Fibroblast of the aortic adventitia (primary cell): ENCODE measurements around the gene THPO. TPM values are rescaled to one million over a fixed set of nuclear protein-coding genes. Genes with fewer than 3 reads are reported as not detected.
A peak's percentile ranks its signal among the peaks of the same experiment; 100 is the strongest.

Experiments
- DNase-seq: peaks from one replicate; pipeline ENCODE4 v3.0.0-alpha.2; 2010; ENCODE audit warnings: low read depth
- H3K4me3 ChIP-seq: 2 replicates; pipeline ENCODE4 v1.5.1; 2011; ENCODE audit warnings: low read depth, mild to moderate bottlenecking, control low read depth, low read length, moderate library complexity
- total RNA-seq: library from RNA; depleted of rRNA; stranded (reverse); fragments of >200 nt; gene quantifications from 2 replicates; pipeline ENCODE4 v1.2.3, GENCODE V29; 2012; ENCODE audit warnings: low replicate concordance
- TF ChIP-seq, protein P1 (sequence below): IDR thresholded peaks from 2 replicates; pipeline ENCODE4 v1.5.1; 2011; ENCODE audit warnings: mild to moderate bottlenecking, low read length, control low read depth, inconsistent platforms; ENCODE audit not compliant: insufficient read depth

The THPO gene
- total RNA-seq, 1 donor: not detected

DNA sequence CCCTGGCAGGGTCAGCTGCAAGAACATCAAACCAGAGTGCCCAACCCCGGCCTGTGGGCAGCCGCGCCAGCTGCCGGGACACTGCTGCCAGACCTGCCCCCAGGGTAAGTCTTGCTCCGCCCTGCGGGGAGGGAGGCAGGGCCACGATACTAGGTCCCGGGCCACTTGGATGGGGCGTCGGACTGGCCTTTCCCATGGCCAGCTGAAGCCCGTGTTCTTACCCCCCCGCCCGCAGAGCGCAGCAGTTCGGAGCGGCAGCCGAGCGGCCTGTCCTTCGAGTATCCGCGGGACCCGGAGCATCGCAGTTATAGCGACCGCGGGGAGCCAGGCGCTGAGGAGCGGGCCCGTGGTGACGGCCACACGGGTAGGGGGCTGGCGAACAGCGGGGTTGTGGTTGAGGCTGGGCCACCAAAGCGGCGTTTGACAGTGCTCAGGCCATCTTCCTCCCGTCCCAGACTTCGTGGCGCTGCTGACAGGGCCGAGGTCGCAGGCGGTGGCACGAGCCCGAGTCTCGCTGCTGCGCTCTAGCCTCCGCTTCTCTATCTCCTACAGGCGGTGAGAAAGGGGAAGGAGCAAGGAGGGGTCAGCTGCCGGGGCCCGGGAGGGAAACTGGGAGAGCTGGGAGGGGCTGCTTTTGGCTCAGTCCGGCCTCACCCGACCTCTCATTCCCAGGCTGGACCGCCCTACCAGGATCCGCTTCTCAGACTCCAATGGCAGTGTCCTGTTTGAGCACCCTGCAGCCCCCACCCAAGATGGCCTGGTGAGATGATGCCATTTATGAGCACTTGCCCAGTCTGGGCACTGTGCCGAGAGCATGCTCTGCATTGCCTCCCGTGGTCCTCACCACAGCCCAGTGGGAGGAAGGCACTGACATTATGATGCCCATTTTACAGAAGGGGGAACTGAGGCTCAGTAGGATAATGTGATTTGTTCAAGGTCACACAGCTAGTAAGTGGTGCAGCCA is 3.5 kb upstream of the THPO start:
- DNase-seq: no peak
- TF ChIP-seq, protein P1, sequence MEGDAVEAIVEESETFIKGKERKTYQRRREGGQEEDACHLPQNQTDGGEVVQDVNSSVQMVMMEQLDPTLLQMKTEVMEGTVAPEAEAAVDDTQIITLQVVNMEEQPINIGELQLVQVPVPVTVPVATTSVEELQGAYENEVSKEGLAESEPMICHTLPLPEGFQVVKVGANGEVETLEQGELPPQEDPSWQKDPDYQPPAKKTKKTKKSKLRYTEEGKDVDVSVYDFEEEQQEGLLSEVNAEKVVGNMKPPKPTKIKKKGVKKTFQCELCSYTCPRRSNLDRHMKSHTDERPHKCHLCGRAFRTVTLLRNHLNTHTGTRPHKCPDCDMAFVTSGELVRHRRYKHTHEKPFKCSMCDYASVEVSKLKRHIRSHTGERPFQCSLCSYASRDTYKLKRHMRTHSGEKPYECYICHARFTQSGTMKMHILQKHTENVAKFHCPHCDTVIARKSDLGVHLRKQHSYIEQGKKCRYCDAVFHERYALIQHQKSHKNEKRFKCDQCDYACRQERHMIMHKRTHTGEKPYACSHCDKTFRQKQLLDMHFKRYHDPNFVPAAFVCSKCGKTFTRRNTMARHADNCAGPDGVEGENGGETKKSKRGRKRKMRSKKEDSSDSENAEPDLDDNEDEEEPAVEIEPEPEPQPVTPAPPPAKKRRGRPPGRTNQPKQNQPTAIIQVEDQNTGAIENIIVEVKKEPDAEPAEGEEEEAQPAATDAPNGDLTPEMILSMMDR: no peak
- no peak overlapping the region for H3K4me3 ChIP-seq

DNA sequence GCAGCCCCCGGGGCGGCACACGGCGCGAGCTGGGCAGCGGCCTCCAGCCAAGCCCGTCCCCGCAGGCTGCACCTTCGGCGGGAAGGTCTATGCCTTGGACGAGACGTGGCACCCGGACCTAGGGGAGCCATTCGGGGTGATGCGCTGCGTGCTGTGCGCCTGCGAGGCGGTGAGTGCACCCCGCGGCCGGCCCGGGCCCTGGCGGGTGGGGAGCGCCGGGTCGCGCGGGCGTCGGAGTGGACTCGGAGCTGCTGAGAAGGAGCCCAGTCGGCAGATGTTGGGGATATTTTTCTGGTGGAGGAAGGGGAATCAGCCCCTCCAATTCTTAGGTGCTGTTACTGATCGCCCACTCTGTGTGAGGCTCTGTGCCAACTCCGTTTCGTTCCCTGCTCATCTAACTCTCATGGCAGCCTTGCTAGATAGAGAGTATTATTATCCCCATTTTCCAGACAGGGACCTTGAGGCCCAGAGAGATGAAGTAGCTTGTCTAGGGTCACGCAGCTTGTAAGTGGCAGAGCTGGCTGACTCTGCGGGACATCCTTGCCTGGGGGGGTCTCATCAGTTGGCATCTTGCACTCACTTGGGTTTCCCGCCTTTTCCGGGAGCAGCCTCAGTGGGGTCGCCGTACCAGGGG is 2.7 kb upstream of the THPO start:
- TF ChIP-seq, protein P1: no peak
- DNase-seq: no peak

DNA sequence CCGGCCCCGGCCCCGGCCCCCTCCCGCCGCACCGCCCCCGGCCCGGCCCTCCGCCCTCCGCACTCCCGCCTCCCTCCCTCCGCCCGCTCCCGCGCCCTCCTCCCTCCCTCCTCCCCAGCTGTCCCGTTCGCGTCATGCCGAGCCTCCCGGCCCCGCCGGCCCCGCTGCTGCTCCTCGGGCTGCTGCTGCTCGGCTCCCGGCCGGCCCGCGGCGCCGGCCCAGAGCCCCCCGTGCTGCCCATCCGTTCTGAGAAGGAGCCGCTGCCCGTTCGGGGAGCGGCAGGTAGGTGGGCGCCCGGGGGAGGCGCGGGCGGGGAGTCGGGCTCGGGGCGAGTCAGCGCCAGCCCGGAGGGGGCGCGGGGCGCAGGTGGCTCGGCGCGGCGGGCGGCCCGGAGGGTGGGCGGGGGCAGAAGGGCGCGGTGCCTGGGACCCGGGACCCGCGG is 2.2 kb upstream of the THPO start:
- TF ChIP-seq, protein P1: no peak
- no peak for DNase-seq
- H3K4me3 ChIP-seq: peak overlapping the region; percentile 49

More for the DNA sequence above, 2.7 kb upstream of the THPO start:
- peak overlapping the region; percentile 49 for H3K4me3 ChIP-seq

DNA sequence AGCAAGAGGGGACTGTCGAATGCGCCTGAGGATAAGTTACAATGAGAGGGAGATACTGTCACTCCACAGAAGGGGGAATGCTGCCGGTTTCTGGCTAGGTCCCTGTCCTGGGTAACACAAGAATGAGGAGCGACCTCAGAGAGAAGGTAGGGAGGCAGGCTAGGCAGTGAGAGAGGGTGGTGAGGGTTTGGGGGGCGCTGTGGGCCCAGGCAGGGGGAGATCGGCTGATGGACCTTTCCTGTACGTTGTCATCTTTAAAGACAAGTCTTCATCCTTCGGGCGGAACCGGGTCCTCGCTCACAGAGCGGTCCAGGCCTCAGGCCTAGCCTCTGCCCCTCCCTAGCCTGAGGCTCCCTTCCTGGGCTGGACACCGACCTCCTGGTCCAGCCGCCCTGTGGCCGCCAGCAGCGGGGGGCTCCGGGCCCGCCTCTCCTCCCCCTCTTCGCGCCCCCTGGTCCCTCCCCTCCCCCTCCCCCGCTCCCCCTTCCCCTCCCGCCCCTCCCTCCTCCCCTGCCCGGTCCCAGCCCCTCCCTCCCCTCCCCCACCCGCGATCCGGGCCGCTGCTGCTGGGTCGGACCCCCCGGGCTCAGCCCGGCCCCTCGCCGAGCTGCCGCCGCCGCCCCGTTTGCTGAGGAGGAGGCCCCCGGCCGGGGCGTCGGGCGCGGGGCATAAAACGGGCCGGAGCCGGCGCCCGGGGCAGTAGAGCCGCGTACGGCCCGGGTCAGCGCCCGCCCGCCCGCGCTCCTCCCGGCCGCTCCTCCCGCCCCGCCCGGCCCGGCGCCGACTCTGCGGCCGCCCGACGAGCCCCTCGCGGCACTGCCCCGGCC is 1.6 kb upstream of the THPO start, which contains the start of gene CHRD:
TSS of gene CHRD (plus strand) at position 697 of the 827 bp plus-strand sequence. CDS start 265 bp downstream, outside the sequence.
- DNase-seq: no peak
- H3K4me3 ChIP-seq: peak within 1 kb of the TSS; percentile 49
- TF ChIP-seq, protein P1: no peak

DNA sequence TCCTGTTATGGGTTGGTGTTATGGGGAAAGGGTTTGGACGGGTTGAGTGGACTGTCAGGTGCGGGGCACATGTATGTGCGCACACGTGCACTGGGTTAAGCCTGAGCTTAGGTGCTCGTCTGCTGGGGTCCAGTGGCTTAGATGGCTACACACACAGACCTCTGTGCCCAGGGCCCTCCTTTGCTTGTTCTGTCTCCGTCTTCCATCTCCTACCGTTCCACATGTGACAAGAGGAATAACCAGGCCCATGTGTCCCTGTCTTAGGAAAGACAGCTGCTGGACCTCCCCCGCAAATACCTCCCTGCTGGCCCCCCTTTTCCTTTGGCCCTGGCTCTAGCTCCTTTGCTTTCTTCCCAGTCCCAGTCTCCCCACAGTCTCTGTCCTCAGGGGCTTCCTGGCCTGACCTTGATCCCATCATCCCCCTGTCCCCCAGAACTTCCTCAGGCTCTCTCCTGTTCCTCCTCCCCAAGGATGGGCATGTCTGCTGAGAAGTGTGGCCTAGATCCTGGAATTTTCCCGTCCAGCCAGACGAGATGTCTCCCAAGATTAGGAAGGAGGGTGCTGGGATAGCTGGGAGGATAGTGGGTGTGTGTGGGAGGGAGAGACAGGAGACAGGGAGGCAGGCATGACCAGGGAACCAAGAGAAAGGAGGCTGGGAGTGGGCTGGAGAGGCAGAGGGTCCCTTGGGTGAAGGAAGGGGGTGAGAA is 797 bp upstream of the THPO start:
- no peak for DNase-seq
- TF ChIP-seq, protein P1: no peak
- H3K4me3 ChIP-seq: no peak overlapping the region

DNA sequence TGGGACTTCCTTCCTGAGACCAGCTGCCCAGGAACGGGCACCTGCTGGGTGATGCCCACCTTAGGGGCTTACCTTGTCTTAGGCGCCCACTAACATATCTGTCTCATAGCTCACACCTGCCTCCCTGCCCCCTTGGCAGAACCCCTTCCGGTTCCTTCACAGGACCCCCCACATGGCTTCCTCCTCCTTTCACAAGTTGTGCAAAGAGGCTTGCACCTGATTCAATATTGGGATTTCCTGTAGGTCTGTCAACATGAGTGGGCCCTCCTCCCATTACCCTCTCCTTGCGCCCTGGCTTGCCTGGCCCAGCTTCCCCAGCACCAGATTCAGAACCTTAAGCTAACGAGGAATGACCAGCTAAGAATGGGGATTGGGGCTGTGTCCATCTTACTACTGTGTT is 633 bp downstream of the THPO start:
- H3K4me3 ChIP-seq: no peak overlapping the region
- no peak for DNase-seq
- TF ChIP-seq, protein P1: no peak
